ENCODE data around the gene SPACA7.
"Not testable (repeated sequence)": the region's sequence is repeated elsewhere in the genome, so short reads cannot be mapped to it uniquely, and the experiment has no call there.

SPACA7 gene

DNA sequence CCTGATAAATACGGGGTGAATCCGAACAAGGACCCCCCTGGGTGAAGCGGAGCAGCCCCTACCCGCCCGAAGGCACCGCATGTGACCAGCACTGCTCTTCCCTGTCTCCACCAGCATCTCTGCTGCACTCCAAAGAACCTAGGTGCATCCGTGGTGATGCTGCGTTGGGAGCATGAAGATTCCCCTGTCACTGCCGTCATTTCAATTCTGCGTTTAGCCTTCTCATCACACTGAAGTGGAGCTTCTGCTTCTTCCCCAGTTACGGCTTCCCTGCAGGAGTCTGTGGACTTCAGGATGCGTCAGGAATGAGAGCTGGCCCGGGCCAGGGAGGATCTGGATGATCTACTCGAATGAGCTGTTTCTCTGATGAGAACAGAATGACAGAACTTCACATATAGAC lies 47.9 kb downstream of the SPACA7 start:
- no peaks in the 10 kb centered on the region for H3K4me1 ChIP-seq (ENCODE audit: control insufficient read depth, insufficient read depth, low read length, unreplicated experiment)
- H3K36me3 ChIP-seq (ENCODE audit: insufficient read depth, low read length) = no peaks in the 10 kb centered on the region
- no peaks in the 10 kb centered on the region for H3K79me2 ChIP-seq (ENCODE audit: control insufficient read depth, insufficient read depth, low read length, unreplicated experiment)
- H3K4me3 ChIP-seq (ENCODE audit: low read depth, low read length) = no peak overlapping the region
- no peak overlapping the region for H3K27ac ChIP-seq (ENCODE audit: low read depth, low read length)
- H3K27me3 ChIP-seq (ENCODE audit: insufficient read depth, low read length) = no peaks in the 10 kb centered on the region
- no peak overlapping the region for H2AFZ ChIP-seq (ENCODE audit: low read length, unreplicated experiment)

DNA sequence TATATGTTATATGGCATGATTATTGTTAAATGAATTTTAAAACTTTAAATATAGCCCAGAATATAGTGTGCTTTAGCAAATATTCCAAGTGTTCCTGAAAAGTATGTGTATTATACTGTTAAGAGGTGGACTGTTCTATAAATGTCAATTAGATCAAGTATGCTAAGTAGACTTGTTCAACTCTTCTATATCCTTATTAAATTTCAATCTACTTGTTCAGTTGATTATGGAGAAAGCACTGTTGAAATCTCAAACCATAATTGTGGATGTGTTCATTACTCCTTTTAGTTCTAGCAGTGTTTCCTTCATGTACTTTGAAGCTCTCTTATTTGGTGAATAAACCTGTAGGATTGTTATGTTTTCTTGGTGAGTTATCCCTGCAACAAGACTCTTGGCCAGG lies 52.5 kb downstream of the SPACA7 start:
- no peaks in the 10 kb centered on the region for H3K79me2 ChIP-seq (ENCODE audit: control insufficient read depth, insufficient read depth, low read length, unreplicated experiment)
- H3K36me3 ChIP-seq (ENCODE audit: insufficient read depth, low read length) = no peaks in the 10 kb centered on the region
- H3K4me3 ChIP-seq (ENCODE audit: low read depth, low read length) = no peak overlapping the region
- no peaks in the 10 kb centered on the region for H3K27me3 ChIP-seq (ENCODE audit: insufficient read depth, low read length)
- H3K4me1 ChIP-seq (ENCODE audit: control insufficient read depth, insufficient read depth, low read length, unreplicated experiment) = no peaks in the 10 kb centered on the region
- no peak overlapping the region for H2AFZ ChIP-seq (ENCODE audit: low read length, unreplicated experiment)
- no peak overlapping the region for H3K27ac ChIP-seq (ENCODE audit: low read depth, low read length)

GRCh38 chr13:112431734-112432133 lies 55.6 kb downstream of the SPACA7 start:
- H3K36me3 ChIP-seq (ENCODE audit: insufficient read depth, low read length) = no peaks in the 10 kb centered on the region
- H3K4me3 ChIP-seq (ENCODE audit: low read depth, low read length) = no peak overlapping the region
- H3K79me2 ChIP-seq (ENCODE audit: control insufficient read depth, insufficient read depth, low read length, unreplicated experiment) = no peaks in the 10 kb centered on the region
- no peaks in the 10 kb centered on the region for H3K27me3 ChIP-seq (ENCODE audit: insufficient read depth, low read length)
- no peaks in the 10 kb centered on the region for H3K4me1 ChIP-seq (ENCODE audit: control insufficient read depth, insufficient read depth, low read length, unreplicated experiment)
- H2AFZ ChIP-seq (ENCODE audit: low read length, unreplicated experiment) = no peak overlapping the region
- no peak overlapping the region for H3K27ac ChIP-seq (ENCODE audit: low read depth, low read length)

GRCh38 chr13:112432734-112433133 lies 56.6 kb downstream of the SPACA7 start:
- H2AFZ ChIP-seq (ENCODE audit: low read length, unreplicated experiment); H3K4me3 ChIP-seq (ENCODE audit: low read depth, low read length); H3K27me3 ChIP-seq (ENCODE audit: insufficient read depth, low read length); H3K79me2 ChIP-seq (ENCODE audit: control insufficient read depth, insufficient read depth, low read length, unreplicated experiment); H3K36me3 ChIP-seq (ENCODE audit: insufficient read depth, low read length); H3K4me1 ChIP-seq (ENCODE audit: control insufficient read depth, insufficient read depth, low read length, unreplicated experiment); H3K27ac ChIP-seq (ENCODE audit: low read depth, low read length): not testable (repeated sequence)

DNA sequence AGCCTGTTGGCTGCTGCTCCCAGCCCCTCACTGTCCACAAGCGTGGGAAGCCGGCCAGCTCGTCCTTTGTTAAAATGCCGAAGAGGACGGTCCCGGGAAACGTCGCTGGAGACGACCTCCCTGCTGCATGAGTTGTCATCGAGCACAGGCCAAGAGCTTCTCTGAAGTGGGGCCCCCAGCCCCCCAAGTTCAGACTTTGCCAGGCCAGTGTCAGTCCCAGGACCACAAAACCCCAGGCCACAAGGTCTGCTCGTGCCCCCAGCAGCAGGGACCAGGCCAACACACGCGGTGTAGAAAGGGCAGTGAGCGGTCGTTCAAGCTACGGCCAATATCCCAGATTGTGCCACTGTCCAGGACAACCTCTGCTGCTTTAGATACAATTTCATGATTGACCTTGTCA lies 57.4 kb downstream of the SPACA7 start:
- H3K79me2 ChIP-seq (ENCODE audit: control insufficient read depth, insufficient read depth, low read length, unreplicated experiment); H3K27me3 ChIP-seq (ENCODE audit: insufficient read depth, low read length); H2AFZ ChIP-seq (ENCODE audit: low read length, unreplicated experiment); H3K4me3 ChIP-seq (ENCODE audit: low read depth, low read length); H3K27ac ChIP-seq (ENCODE audit: low read depth, low read length); H3K4me1 ChIP-seq (ENCODE audit: control insufficient read depth, insufficient read depth, low read length, unreplicated experiment); H3K36me3 ChIP-seq (ENCODE audit: insufficient read depth, low read length): not testable (repeated sequence)

DNA sequence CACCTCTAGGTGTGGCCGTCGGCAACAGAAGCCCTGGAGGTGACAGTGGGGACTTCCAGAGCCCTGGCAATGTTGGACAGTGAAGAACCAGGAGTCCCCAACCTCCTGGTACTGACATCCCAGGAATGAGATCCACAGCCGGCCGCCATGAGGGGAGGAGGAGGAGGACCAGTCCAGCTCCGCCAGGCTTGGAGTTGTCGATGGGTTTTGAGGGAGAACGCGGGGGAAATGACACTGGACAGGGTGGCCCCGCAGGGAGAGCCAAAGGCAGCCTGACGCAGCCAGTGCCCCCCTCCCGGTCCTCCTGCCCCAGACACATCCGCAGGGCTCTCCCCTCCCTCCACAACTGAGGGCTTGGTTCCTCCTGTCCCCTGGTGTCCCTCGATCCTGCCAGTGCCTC lies 57.9 kb downstream of the SPACA7 start:
- Histone ChIP-seq H3K27me3 (ENCODE audit: insufficient read depth, low read length) (no peaks in the 10 kb centered on the region), H3K36me3 (ENCODE audit: insufficient read depth, low read length) (no peaks in the 10 kb centered on the region), H3K79me2 (ENCODE audit: control insufficient read depth, insufficient read depth, low read length, unreplicated experiment) (no peaks in the 10 kb centered on the region)

DNA sequence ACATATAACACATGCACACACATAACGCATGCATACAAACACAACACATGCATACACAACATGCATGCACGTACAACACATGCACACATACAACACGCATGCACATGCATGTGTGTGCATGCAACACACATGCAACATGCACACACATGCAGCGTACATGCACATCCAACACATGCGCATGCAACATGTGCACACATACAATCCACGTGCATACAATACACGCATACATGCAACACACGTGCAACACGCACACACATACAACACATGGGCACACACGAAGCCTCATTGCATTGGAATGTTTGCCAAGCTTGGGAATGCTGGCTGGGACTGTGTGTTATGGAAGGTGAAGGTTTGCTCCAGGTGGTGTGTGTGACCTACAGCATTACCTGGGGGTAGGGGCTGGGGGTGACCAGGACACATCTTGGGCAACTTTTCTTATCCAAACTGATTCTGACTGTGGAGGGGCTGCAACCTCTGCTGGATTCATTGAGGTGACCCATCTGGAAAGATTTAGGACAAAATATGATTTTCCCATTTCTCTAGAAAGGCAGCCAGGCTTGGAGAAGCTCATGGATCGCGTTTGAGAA lies 58.9 kb downstream of the SPACA7 start:
- Histone ChIP-seq H3K79me2 (ENCODE audit: control insufficient read depth, insufficient read depth, low read length, unreplicated experiment) (no peaks in the 10 kb centered on the region), H2AFZ (ENCODE audit: low read length, unreplicated experiment) (no peak overlapping the region), H3K4me1 (ENCODE audit: control insufficient read depth, insufficient read depth, low read length, unreplicated experiment) (no peaks in the 10 kb centered on the region), H3K4me3 (ENCODE audit: low read depth, low read length) (no peak overlapping the region), H3K27ac (ENCODE audit: low read depth, low read length) (no peak overlapping the region), H3K27me3 (ENCODE audit: insufficient read depth, low read length) (peaks cover 2% of the 10 kb centered on the region; the same call in 1 of the 2 replicates), H3K36me3 (ENCODE audit: insufficient read depth, low read length) (no peaks in the 10 kb centered on the region)

More for the DNA sequence above, 57.9 kb downstream of the SPACA7 start:
- H3K27ac ChIP-seq (ENCODE audit: low read depth, low read length) = no peak overlapping the region
- no peak overlapping the region for H3K4me3 ChIP-seq (ENCODE audit: low read depth, low read length)
- no peaks in the 10 kb centered on the region for H3K4me1 ChIP-seq (ENCODE audit: control insufficient read depth, insufficient read depth, low read length, unreplicated experiment)
- H2AFZ ChIP-seq (ENCODE audit: low read length, unreplicated experiment) = no peak overlapping the region

DNA sequence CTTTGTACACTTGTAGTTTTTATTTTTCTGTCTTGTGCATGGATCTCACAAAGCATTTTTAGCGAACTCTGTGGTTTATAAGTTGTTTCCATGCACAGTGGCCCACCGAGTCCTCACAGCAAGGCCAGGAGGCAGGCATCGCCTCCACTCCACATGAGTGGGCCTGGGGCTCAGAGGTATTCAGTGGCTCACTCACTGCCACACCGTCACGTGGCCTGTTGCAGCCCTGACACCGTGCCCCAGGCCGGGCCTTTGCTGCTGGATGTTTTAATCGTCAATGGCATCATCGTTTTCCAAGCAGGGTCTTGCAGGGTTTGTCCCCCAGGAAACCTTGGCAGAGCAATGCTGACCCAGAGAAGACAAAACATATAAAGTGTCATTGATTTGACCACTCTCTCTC lies 59.8 kb downstream of the SPACA7 start:
- Histone ChIP-seq H3K36me3 (ENCODE audit: insufficient read depth, low read length) (no peaks in the 10 kb centered on the region), H3K4me1 (ENCODE audit: control insufficient read depth, insufficient read depth, low read length, unreplicated experiment) (no peaks in the 10 kb centered on the region)

DNA sequence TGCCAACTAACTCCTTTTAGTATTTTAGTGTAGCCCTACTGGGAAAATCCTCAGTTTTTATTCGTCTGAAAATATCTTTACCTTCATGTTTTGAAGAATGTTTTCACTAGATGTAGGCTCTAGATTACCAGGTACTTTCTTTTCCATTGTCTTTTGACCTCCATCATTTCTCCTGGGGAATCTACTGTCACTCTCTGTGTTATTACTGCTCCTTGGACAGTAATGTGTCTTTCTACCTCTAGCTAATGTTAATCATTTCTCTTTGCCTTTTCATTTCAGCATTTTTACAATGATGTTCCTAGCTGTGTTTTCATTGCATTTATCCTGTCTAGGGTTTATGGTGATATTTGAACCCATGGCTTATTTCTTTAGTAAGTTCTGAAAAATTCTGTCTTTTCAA lies 61.9 kb downstream of the SPACA7 start:
- Histone ChIP-seq H3K4me1 (ENCODE audit: control insufficient read depth, insufficient read depth, low read length, unreplicated experiment) (no peaks in the 10 kb centered on the region), H3K27me3 (ENCODE audit: insufficient read depth, low read length) (peaks cover 9% of the 10 kb centered on the region; the same call in 1 of the 2 replicates), H3K27ac (ENCODE audit: low read depth, low read length) (no peak overlapping the region), H3K36me3 (ENCODE audit: insufficient read depth, low read length) (no peaks in the 10 kb centered on the region), H2AFZ (ENCODE audit: low read length, unreplicated experiment) (no peak overlapping the region), H3K79me2 (ENCODE audit: control insufficient read depth, insufficient read depth, low read length, unreplicated experiment) (no peaks in the 10 kb centered on the region), H3K4me3 (ENCODE audit: low read depth, low read length) (no peak overlapping the region)

More for the DNA sequence above, 59.8 kb downstream of the SPACA7 start:
- peaks cover 2% of the 10 kb centered on the region; the same call in 1 of the 2 replicates for H3K27me3 ChIP-seq (ENCODE audit: insufficient read depth, low read length)
- H3K27ac ChIP-seq (ENCODE audit: low read depth, low read length) = no peak overlapping the region
- H2AFZ ChIP-seq (ENCODE audit: low read length, unreplicated experiment) = no peak overlapping the region
- no peak overlapping the region for H3K4me3 ChIP-seq (ENCODE audit: low read depth, low read length)
- no peaks in the 10 kb centered on the region for H3K79me2 ChIP-seq (ENCODE audit: control insufficient read depth, insufficient read depth, low read length, unreplicated experiment)

DNA sequence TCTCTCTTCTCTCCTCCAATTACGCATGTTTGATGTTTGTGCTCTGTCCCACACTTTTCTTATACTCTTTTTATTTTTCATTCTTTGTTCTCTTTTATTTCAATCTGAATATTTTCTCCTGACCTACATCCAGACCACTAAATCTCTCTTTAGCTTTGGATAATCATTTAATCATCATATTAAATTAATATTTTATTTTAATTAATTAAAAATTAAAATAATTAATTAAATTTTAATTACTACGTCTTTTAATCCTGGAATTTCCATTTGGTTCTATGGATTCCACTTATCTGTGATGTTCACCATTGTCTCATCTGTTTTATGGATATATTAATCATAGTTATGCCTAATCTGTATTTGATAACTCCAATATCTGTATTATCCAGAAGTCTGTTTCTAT lies 62.4 kb downstream of the SPACA7 start:
- Histone ChIP-seq H3K36me3 (ENCODE audit: insufficient read depth, low read length) (no peaks in the 10 kb centered on the region), H2AFZ (ENCODE audit: low read length, unreplicated experiment) (no peak overlapping the region)

GRCh38 chr13:112441226-112441625 lies 65.1 kb downstream of the SPACA7 start:
- Histone ChIP-seq H3K4me3 (ENCODE audit: low read depth, low read length) (no peak overlapping the region), H3K79me2 (ENCODE audit: control insufficient read depth, insufficient read depth, low read length, unreplicated experiment) (no peaks in the 10 kb centered on the region), H3K36me3 (ENCODE audit: insufficient read depth, low read length) (no peaks in the 10 kb centered on the region), H3K27ac (ENCODE audit: low read depth, low read length) (no peak overlapping the region), H3K4me1 (ENCODE audit: control insufficient read depth, insufficient read depth, low read length, unreplicated experiment) (no peaks in the 10 kb centered on the region), H2AFZ (ENCODE audit: low read length, unreplicated experiment) (no peak overlapping the region), H3K27me3 (ENCODE audit: insufficient read depth, low read length) (peaks cover 16% of the 10 kb centered on the region; the same call in 1 of the 2 replicates)

More for the DNA sequence above, 62.4 kb downstream of the SPACA7 start:
- Histone ChIP-seq H3K79me2 (ENCODE audit: control insufficient read depth, insufficient read depth, low read length, unreplicated experiment) (no peaks in the 10 kb centered on the region), H3K4me1 (ENCODE audit: control insufficient read depth, insufficient read depth, low read length, unreplicated experiment) (no peaks in the 10 kb centered on the region), H3K27me3 (ENCODE audit: insufficient read depth, low read length) (peaks cover 13% of the 10 kb centered on the region; the same call in 1 of the 2 replicates), H3K4me3 (ENCODE audit: low read depth, low read length) (no peak overlapping the region), H3K27ac (ENCODE audit: low read depth, low read length) (no peak overlapping the region)
